ENCODE data around the gene UAP1.
"Not testable (repeated sequence)": the region's sequence is repeated elsewhere in the genome, so short reads cannot be mapped to it uniquely, and the experiment has no call there.

The UAP1 gene

GRCh38 chr1:162571696-162572095, 10.2 kb downstream of the UAP1 start:
- in situ Hi-C loops (cut with HindIII; ENCODE audit: low pct_unique_long_range_greater_than_20kb, low sequenced_read_pairs): no loop called here
- DNase-seq (ENCODE audit: low read depth in 1 of 2, low spot score in 1 of 2): no peak
- no peak for TF ChIP-seq JUND (IDR thresholded peaks at IDR 0.05; ENCODE audit: low read depth)

DNA sequence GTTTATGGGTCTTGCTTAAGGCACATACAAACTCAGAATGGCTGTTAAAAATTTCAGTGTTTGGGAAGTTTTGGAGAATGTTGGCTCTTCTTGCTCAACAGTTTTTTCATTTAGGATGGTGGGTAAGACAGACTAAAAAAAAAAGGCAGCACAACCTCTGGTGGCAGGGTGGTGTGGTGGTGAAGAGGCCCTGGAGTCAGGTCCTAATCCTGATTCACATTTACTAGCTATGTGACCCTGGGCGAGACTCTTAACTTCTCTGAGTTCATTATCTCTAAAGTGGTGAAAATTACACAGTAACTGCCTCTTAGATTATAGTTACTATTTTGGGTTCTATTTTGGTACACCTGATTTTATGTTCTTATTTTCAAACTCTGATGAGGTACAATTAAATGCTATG, 11.6 kb downstream of the UAP1 start:
- in situ Hi-C loops (cut with HindIII; ENCODE audit: low pct_unique_long_range_greater_than_20kb, low sequenced_read_pairs): no loop called here
- no peak for TF ChIP-seq JUND (IDR thresholded peaks at IDR 0.05; ENCODE audit: low read depth)
- no peak for DNase-seq (ENCODE audit: low read depth in 1 of 2, low spot score in 1 of 2)

DNA sequence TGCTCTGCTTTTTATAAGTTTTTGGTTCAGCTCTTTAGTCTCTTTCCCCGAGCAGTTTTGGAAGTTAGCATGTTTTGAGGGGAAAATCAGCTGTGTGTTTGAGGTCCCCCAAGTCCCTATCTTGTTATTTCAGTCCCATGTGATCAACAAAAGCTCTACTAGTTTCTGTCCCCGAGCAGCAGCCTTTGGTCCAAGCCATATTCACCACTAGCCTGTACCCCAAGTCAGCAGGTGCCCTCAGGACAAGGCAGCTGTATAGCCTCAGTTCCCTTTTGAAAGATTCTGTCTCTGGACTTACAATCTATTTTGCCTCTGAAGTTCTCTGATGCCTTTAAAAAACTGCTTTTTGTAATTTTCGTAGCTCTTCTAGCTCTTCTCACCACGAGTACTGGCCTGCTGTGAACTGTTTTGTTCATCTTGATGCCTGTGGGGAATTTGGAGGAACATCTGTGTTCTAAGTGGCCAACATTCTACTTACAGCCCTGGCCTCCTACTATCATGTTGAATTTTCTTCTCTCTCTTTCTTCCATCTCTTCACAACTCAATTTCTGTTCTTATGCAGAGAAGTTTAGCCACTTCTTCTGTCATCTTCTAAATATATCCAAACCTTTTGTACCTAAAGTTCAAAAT, 16.7 kb downstream of the UAP1 start:
- no peak for DNase-seq (ENCODE audit: low read depth in 1 of 2, low spot score in 1 of 2)
- in situ Hi-C loops (cut with HindIII; ENCODE audit: low pct_unique_long_range_greater_than_20kb, low sequenced_read_pairs): no loop called here
- TF ChIP-seq JUND (IDR thresholded peaks at IDR 0.05; ENCODE audit: low read depth): no peak

DNA sequence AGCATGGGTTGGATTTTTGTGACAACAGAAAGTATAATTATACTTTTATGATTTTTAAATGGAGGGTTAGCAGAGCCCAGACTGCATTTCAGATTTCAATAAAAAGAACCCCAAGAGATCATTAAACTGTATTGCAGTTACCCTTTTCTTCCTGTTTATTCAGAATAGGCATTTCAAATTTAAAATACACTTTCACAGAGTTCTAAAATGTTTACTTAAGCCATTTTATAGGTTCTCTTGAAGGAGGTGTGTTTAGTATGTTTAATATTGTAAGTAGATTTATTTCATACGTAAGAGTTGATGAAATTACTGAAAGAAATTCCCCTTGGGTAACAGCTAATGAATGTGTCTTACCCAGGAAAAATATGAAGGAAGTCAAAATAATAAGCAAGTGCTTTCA, 17.4 kb downstream of the UAP1 start:
- in situ Hi-C loops (cut with HindIII; ENCODE audit: low pct_unique_long_range_greater_than_20kb, low sequenced_read_pairs): no loop called here
- no peak for DNase-seq (ENCODE audit: low read depth in 1 of 2, low spot score in 1 of 2)
- no peak for TF ChIP-seq JUND (IDR thresholded peaks at IDR 0.05; ENCODE audit: low read depth)

DNA sequence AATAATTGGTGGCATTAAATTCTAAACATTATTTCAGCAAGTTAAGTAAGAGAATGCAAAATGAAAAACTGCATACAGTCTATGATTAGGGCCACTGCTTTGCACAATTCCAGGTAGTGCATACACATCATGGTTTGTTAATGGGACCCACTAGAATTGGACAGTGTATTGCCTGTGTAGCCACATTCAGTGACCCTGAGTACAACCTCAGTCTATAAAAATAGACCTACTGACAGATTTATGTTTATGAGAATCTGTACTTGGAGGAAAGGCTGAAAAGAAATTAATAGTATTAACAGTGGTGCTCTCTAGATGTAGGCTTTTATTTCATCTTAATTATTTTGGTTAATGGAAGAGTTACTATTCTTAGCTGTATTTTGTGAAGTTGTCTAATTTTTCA, 18.8 kb downstream of the UAP1 start:
- DNase-seq (ENCODE audit: low read depth in 1 of 2, low spot score in 1 of 2): no peak
- in situ Hi-C loops (cut with HindIII; ENCODE audit: low pct_unique_long_range_greater_than_20kb, low sequenced_read_pairs): no loop called here
- TF ChIP-seq JUND (IDR thresholded peaks at IDR 0.05; ENCODE audit: low read depth): no peak

- DNase-seq (ENCODE audit: low read depth in 1 of 2, low spot score in 1 of 2); in situ Hi-C loops (cut with HindIII; ENCODE audit: low pct_unique_long_range_greater_than_20kb, low sequenced_read_pairs): not testable (repeated sequence)
Measured at GRCh38 chr1:162582901-162583300, 21.4 kb downstream of the UAP1 start.

- in situ Hi-C loops (cut with HindIII; ENCODE audit: low pct_unique_long_range_greater_than_20kb, low sequenced_read_pairs); DNase-seq (ENCODE audit: low read depth in 1 of 2, low spot score in 1 of 2): not testable (repeated sequence)
Measured at GRCh38 chr1:162585101-162585500, 23.6 kb downstream of the UAP1 start.

- in situ Hi-C loops (cut with HindIII; ENCODE audit: low pct_unique_long_range_greater_than_20kb, low sequenced_read_pairs): no loop called here
- no peak for TF ChIP-seq JUND (IDR thresholded peaks at IDR 0.05; ENCODE audit: low read depth)
- DNase-seq (ENCODE audit: low read depth in 1 of 2, low spot score in 1 of 2): peak; percentile 23 to 83
Measured at GRCh38 chr1:162587347-162587746, 25.8 kb downstream of the UAP1 start.

DNA sequence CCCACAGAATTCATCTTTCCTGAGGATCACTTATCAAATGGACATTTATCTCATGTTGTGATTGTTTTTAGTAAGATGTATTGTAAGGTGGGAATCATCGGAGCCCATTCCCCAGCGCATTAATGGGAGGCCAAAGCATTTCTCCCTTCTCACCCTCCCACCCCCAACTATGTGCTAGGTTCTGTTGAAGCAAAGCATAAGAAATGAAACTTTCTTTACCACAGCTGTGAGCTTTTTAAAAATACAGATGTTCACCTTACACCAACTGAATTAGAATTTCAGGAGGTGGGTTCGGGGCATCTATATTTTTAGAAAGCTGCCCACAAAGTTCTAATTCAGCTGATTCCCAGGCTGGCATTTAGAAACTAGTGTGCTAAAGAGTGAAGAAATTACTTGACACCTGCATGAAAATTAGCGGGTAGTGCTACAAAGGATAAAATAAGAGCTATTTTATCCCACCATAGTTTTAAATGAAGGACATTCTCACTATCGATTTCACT, 26.3 kb downstream of the UAP1 start:
- TF ChIP-seq JUND (IDR thresholded peaks at IDR 0.05; ENCODE audit: low read depth): no peak
- in situ Hi-C loops (cut with HindIII; ENCODE audit: low pct_unique_long_range_greater_than_20kb, low sequenced_read_pairs): no loop called here
- no peak for DNase-seq (ENCODE audit: low read depth in 1 of 2, low spot score in 1 of 2)

- no peak for DNase-seq (ENCODE audit: low read depth in 1 of 2, low spot score in 1 of 2)
- TF ChIP-seq JUND (IDR thresholded peaks at IDR 0.05; ENCODE audit: low read depth): no peak
- in situ Hi-C loops (cut with HindIII; ENCODE audit: low pct_unique_long_range_greater_than_20kb, low sequenced_read_pairs): no loop called here
Measured at GRCh38 chr1:162590101-162590500, 28.6 kb downstream of the UAP1 start.

DNA sequence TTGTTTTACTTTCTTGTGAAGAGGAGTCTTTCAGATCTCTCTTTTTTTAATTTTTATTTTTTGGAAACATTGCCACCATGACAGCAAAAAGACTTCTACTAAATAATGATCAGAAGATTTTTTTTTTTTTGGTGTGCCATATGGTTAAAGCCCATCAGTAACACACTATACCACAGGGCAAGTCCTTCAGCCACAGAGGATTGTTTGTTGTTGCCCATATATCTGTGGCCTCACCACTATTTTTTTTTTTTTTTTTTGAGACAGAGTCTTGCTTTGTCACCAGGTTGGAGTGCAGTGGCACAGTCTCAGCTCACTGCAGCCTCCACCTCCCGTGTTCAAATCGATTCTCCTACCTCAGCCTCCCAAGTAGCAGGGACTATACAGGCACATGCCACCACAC, 29.2 kb downstream of the UAP1 start:
- TF ChIP-seq JUND (IDR thresholded peaks at IDR 0.05; ENCODE audit: low read depth): no peak
- DNase-seq (ENCODE audit: low read depth in 1 of 2, low spot score in 1 of 2): no peak
- in situ Hi-C loops (cut with HindIII; ENCODE audit: low pct_unique_long_range_greater_than_20kb, low sequenced_read_pairs): no loop called here

GRCh38 chr1:162596514-162597170, 35.1 kb downstream of the UAP1 start:
- no peak for TF ChIP-seq JUND (IDR thresholded peaks at IDR 0.05; ENCODE audit: low read depth)
- in situ Hi-C loops (cut with HindIII; ENCODE audit: low pct_unique_long_range_greater_than_20kb, low sequenced_read_pairs): no loop called here
- DNase-seq (ENCODE audit: low read depth in 1 of 2, low spot score in 1 of 2): no peak

DNA sequence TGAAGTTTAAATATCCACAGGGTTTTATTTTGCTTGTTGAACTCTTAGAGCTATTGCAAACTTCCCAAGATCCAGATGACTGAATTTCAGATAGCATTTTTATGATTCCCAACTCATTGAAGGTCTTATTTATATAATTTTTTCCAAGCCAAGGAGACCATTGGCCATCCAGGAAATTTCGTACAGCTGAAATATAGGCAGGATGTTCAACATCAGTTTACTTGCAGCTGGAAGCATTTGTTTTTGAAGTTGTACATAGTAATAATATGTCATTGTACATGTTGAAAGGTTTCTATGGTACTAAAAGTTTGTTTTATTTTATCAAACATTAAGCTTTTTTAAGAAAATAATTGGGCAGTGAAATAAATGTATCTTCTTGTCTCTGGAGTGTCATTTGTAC, 37.9 kb downstream of the UAP1 start:
- in situ Hi-C loops (cut with HindIII; ENCODE audit: low pct_unique_long_range_greater_than_20kb, low sequenced_read_pairs): no loop called here
- no peak for TF ChIP-seq JUND (IDR thresholded peaks at IDR 0.05; ENCODE audit: low read depth)
- DNase-seq (ENCODE audit: low read depth in 1 of 2, low spot score in 1 of 2): no peak

DNA sequence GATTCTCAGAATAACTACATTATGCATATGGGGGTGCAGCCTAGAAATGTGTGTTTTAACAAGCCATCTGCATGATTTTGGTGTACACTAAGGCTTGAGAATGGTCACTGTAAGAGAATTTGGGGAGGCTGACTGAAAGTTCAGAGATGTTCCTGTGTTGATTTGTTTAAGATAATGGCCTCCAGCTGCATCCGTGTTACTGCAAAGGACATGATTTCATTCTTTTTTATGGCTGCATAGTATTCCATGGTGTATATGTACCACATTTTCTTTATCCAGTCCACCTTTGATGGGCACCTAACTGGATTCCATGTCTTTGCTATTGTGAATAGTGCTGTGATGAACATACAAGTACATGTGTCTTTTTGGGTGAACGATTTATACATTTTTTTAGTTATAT, 41.6 kb downstream of the UAP1 start:
- in situ Hi-C loops (cut with HindIII; ENCODE audit: low pct_unique_long_range_greater_than_20kb, low sequenced_read_pairs); DNase-seq (ENCODE audit: low read depth in 1 of 2, low spot score in 1 of 2): not testable (repeated sequence)
